ENCODE data around the gene SPECC1. TPM values are rescaled to one million over a fixed set of nuclear protein-coding genes. Genes with fewer than 3 reads are reported as not detected.

Gene SPECC1
- total and polyA plus RNA-seq, 7 donors = 10.9 to 98.3 (median 43.5) TPM

DNA sequence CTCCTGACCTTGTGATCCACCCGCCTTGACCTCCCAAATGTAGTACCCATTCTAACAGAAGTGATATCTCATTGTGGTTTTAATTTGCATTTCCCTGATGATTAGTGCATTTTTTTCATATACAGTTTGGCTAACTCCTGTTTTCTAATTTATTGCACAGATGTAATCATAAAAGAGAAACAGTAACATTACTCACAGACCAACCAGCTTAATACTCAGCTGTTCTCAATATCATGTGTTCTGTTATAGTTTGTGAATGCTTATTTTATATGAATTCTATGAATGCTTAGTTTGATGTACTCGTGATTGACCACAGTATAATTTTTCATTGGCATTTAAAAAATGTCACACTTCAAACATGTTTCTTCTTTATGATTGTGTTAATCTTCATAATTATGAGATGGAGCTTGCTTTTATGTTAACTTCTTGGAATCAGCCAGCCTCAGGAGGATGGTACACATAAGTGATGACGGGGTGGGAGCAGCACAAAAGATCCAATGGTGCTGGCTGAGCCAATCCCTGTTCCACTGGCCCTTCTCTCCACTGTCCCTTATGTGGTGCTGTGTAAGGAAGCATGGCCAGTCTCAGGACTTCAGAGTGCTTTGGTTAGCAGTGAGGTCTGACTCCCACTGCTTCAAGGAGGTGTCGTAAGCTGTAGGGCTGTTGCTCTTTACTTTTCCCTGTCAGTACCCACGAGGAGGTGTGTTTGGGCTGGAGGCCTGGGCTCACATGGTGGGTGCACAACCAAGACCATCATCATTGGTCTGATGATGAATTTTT lies 191.0 kb downstream of the SPECC1 start:
- peak in 1 of 4 donors; percentile 9 for TF ChIP-seq EP300 (IDR thresholded peaks at IDR 0.05)
- TF ChIP-seq POLR2AphosphoS5 (IDR thresholded peaks at IDR 0.05) = no peak
- Histone ChIP-seq H3K36me3 (no peaks in the 10 kb centered on the region), H3K27ac (no peak overlapping the region), H3K9me3 (no peaks in the 10 kb centered on the region), H3K27me3 (no peaks in the 10 kb centered on the region), H3K4me1 (no peaks in the 10 kb centered on the region), H3K4me3 (no peak overlapping the region)
- 88 to 89% methylated on average over 5 of the region's 5 CpGs for WGBS, 2 donors
- intact Hi-C loops (cut with DNase I) = no loop called here
- DNase-seq = no peak

DNA sequence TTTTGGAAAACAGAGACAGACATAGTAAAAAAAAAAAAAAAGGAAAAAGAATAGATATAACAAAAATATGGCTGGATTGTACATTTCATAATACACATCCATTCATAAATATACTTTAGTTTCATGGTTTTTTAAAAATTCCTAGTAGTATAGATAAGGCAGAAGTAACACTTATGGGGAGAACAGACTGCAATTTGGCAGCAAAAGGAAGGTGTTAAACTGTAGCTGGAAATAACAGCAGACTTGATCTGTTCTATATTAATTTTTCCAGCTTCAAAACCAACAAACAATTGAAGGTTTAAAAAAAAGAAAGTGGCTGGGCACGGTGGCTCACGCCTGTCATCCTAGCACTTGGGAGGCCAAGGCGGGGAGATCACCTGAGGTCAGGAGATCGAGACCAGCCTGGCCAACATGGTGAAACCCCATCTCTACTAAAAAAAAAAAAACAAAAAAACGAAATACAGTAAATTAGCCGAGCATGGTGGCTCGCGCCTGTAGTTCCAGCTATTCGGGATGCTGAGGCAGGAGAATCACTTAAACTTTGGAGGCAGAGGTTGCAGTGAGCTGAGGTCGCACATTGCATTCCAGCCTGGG lies 191.8 kb downstream of the SPECC1 start:
- Histone ChIP-seq H3K36me3 (no peaks in the 10 kb centered on the region), H3K27ac (no peak overlapping the region), H3K9me3 (no peaks in the 10 kb centered on the region), H3K4me3 (no peak overlapping the region), H3K4me1 (peaks cover 0 to 5% (median 4%) of the 10 kb centered on the region in 4 donors), H3K27me3 (no peaks in the 10 kb centered on the region)
- no peak for TF ChIP-seq POLR2A (IDR thresholded peaks at IDR 0.05)
- TF ChIP-seq, protein P1, sequence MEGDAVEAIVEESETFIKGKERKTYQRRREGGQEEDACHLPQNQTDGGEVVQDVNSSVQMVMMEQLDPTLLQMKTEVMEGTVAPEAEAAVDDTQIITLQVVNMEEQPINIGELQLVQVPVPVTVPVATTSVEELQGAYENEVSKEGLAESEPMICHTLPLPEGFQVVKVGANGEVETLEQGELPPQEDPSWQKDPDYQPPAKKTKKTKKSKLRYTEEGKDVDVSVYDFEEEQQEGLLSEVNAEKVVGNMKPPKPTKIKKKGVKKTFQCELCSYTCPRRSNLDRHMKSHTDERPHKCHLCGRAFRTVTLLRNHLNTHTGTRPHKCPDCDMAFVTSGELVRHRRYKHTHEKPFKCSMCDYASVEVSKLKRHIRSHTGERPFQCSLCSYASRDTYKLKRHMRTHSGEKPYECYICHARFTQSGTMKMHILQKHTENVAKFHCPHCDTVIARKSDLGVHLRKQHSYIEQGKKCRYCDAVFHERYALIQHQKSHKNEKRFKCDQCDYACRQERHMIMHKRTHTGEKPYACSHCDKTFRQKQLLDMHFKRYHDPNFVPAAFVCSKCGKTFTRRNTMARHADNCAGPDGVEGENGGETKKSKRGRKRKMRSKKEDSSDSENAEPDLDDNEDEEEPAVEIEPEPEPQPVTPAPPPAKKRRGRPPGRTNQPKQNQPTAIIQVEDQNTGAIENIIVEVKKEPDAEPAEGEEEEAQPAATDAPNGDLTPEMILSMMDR (IDR thresholded peaks at IDR 0.05) = no peak
- no peak for TF ChIP-seq POLR2AphosphoS5 (IDR thresholded peaks at IDR 0.05)
- TF ChIP-seq EP300 (IDR thresholded peaks at IDR 0.05) = no peak
- intact Hi-C loops (cut with DNase I) = no loop called here
- WGBS, 2 donors = 91 to 95% methylated on average over 10 of the region's 10 CpGs
- DNase-seq = no peak

DNA sequence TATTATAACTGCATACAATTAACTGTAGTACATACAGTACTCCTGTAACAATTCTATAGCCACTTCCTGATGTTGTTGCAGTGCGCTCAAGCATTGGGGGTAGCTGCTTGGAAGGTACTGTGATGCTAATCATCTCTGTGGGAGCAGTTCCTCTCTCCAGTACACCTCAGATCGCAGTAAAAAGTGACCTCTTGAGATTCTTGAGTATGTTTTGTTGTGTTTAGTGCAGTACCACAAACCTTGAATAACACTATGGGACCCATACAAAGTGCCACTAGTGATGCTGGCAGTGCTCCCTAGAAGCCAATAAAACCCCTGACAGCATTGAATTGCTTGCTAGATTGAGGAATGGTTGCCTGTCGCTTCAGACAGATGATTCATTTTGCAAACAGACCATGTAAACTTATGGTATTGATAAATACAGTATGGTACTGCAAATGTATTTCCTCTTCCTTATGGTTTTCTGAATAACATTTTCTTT lies 193.0 kb downstream of the SPECC1 start:
- TF ChIP-seq EP300 (IDR thresholded peaks at IDR 0.05) (no peak), POLR2AphosphoS5 (IDR thresholded peaks at IDR 0.05) (no peak), POLR2A (IDR thresholded peaks at IDR 0.05) (no peak)
- TF ChIP-seq, protein P1 (IDR thresholded peaks at IDR 0.05) = no peak
- Histone ChIP-seq H3K27me3 (no peaks in the 10 kb centered on the region), H3K9me3 (no peaks in the 10 kb centered on the region), H3K36me3 (no peaks in the 10 kb centered on the region), H3K4me1 (peaks cover 0 to 17% (median 15%) of the 10 kb centered on the region in 4 donors), H3K4me3 (no peak overlapping the region), H3K27ac (no peak overlapping the region)
- WGBS, 2 donors = 12 to 58% methylated on average over 3 of the region's 3 CpGs
- intact Hi-C loops (cut with DNase I) = no loop called here
- DNase-seq = no peak

DNA sequence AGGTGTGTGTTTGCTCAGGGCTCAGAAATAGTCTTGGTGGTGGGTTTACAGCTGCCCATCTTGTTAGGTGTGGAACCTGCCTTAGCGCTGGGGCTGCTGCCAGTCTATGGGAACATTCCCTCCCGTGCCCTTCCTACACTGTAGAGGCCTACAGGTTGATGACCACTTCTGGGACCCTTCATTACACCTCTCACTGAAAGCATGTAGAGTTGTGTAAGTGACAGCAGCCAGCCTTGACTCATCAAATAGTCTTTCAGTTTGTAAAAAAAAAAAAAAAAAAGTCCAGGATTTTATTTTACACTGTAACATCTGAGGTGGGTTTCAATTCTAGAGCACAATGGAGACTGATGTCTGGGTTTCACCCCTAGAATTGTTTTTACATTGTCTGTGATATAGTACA lies 193.9 kb downstream of the SPECC1 start:
- no peak overlapping the region for H3K27ac ChIP-seq
- DNase-seq = no peak
- H3K36me3 ChIP-seq = no peaks in the 10 kb centered on the region
- no peak overlapping the region for H3K4me3 ChIP-seq
- no peaks in the 10 kb centered on the region for H3K9me3 ChIP-seq
- peaks cover 0 to 22% (median 17%) of the 10 kb centered on the region in 4 donors for H3K4me1 ChIP-seq
- intact Hi-C loops (cut with DNase I) = no loop called here
- WGBS, 2 donors = 83 to 87% methylated on average over 2 of the region's 2 CpGs
- no peaks in the 10 kb centered on the region for H3K27me3 ChIP-seq
- TF ChIP-seq EP300 (IDR thresholded peaks at IDR 0.05) = no peak
- TF ChIP-seq, protein P1 (IDR thresholded peaks at IDR 0.05) = no peak
- no peak for TF ChIP-seq POLR2AphosphoS5 (IDR thresholded peaks at IDR 0.05)

DNA sequence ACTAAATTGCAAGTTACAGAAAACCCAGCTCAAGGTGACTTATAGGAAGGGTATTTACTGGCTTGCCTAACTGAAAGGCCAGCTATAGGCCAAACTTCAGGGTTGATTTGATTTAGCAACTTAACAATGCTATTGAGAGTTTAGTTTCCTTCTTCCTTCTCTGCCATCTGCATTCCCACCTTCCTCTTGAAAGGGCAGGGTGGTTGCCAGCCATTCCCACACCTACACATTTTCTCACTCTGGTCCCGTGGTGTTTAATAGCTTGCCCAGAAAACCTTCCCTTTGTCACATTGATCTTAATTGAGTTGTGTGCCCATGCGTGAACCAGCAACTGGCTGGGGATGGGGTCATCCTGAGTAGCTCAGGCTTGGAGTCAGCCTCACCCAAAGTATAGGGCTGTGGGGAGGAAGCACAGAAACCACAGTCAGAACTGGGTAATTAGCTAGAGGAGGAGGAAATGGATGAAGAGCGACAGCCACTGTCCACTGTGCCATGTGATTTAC lies 194.7 kb downstream of the SPECC1 start:
- intact Hi-C loops (cut with DNase I) = no loop called here
- Histone ChIP-seq H3K4me1 (peaks cover 0 to 22% (median 17%) of the 10 kb centered on the region in 4 donors), H3K4me3 (no peak overlapping the region), H3K27ac (no peak overlapping the region), H3K27me3 (no peaks in the 10 kb centered on the region), H3K36me3 (no peaks in the 10 kb centered on the region), H3K9me3 (no peaks in the 10 kb centered on the region)
- 60 to 71% methylated on average over 3 of the region's 3 CpGs for WGBS, 2 donors
- no peak for DNase-seq
- no peak for TF ChIP-seq POLR2AphosphoS5 (IDR thresholded peaks at IDR 0.05)
- TF ChIP-seq EP300 (IDR thresholded peaks at IDR 0.05) = no peak
- TF ChIP-seq POLR2A (IDR thresholded peaks at IDR 0.05) = no peak
- TF ChIP-seq, protein P1 (IDR thresholded peaks at IDR 0.05) = no peak

Measured in sigmoid colon (tissue), 7 donors.